ENCODE results near the gene SUFU. TPM values are rescaled to one million over a fixed set of nuclear protein-coding genes. Genes with fewer than 3 reads are reported as not detected.
"Not testable (repeated sequence)": the region's sequence is repeated elsewhere in the genome, so short reads cannot be mapped to it uniquely, and the experiment has no call there.

Gene SUFU
- total and polyA plus RNA-seq, 8 donors = 0.29 to 26.3 (median 3.7) TPM

- H3K36me3 ChIP-seq = peaks cover 0 to 28% (median 11%) of the 10 kb centered on the region in 4 donors
- no peak overlapping the region for H3K4me3 ChIP-seq
- DNase-seq = no peak
- TF ChIP-seq POLR2A (IDR thresholded peaks at IDR 0.05) (no peak), POLR2AphosphoS5 (IDR thresholded peaks at IDR 0.05) (no peak), CTCF (IDR thresholded peaks at IDR 0.05) (no peak), EP300 (IDR thresholded peaks at IDR 0.05) (no peak)
- H3K9me3 ChIP-seq = no peaks in the 10 kb centered on the region
- WGBS, 5 donors = 89 to 97% (median 96%) methylated on average over 11 to 13 of the region's 13 CpGs
- no peaks in the 10 kb centered on the region for H3K4me1 ChIP-seq
- H3K27ac ChIP-seq = no peak overlapping the region
- intact Hi-C loops (cut with DNase I; ENCODE audit: low total_unique reads) = no loop called here
- no peaks in the 10 kb centered on the region for H3K27me3 ChIP-seq
Measured at GRCh38 chr10:102534333-102534732, 30.6 kb downstream of the SUFU start.

DNA sequence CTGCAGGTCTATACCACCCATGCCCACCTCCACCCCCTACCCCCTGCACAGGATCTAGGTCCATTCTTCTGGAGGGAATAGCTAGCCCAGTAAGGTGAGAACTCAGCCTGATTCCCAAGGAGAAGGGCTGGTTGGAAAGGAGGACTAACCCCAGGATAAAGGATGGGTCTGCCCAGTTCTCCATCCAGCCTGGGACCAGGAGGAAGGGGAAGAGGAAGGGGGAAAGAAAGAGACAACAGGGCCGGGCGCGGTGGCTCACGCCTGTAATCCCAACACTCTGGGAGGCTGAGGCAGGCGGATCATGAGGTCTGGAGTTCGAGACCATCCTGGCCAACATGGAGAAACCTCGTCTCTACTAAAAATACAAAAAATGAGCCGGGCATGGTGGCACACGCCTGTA, 31.2 kb downstream of the SUFU start:
- intact Hi-C loops (cut with DNase I; ENCODE audit: low total_unique reads); H3K4me1 ChIP-seq; H3K4me3 ChIP-seq; DNase-seq; H3K27me3 ChIP-seq; H3K9me3 ChIP-seq; H3K27ac ChIP-seq: not testable (repeated sequence)
- H3K36me3 ChIP-seq = peaks cover 0 to 28% (median 11%) of the 10 kb centered on the region in 4 donors
- WGBS, 5 donors = 95 to 96% (median 96%) methylated on average over 9 of the region's 9 CpGs

- H3K36me3 ChIP-seq = peaks cover 0 to 28% (median 11%) of the 10 kb centered on the region in 4 donors
- H3K27ac ChIP-seq = no peak overlapping the region
- no peak overlapping the region for H3K4me3 ChIP-seq
- TF ChIP-seq POLR2AphosphoS5 (IDR thresholded peaks at IDR 0.05) (no peak), EP300 (IDR thresholded peaks at IDR 0.05) (no peak), POLR2A (IDR thresholded peaks at IDR 0.05) (no peak), CTCF (IDR thresholded peaks at IDR 0.05) (no peak)
- no peaks in the 10 kb centered on the region for H3K9me3 ChIP-seq
- intact Hi-C loops (cut with DNase I; ENCODE audit: low total_unique reads) = no loop called here
- no peaks in the 10 kb centered on the region for H3K4me1 ChIP-seq
- 93 to 98% (median 97%) methylated on average over 7 of the region's 7 CpGs for WGBS, 5 donors
- no peak for DNase-seq
- no peaks in the 10 kb centered on the region for H3K27me3 ChIP-seq
Measured at GRCh38 chr10:102535481-102536147, 31.8 kb downstream of the SUFU start.

DNA sequence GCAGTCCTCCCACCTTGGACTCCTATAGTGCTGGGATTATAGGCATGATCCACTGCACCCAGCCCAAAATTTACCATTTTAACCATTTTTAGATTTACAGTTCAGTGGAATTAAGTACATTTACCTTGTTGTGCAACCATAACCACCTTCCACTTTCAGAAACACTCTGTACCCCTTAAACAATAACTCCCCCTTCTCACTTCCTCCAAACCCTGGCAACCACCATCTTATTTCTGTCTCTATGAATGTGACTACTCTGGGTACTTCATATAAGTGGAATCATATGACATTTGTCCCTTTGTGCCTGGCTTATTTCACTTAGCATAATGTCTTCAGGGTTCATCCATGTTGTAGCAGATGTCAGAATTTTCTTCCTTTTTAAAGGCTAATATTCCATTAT, 33.6 kb downstream of the SUFU start:
- Histone ChIP-seq H3K4me1 (no peaks in the 10 kb centered on the region), H3K4me3 (no peak overlapping the region), H3K27ac (no peak overlapping the region), H3K9me3 (no peaks in the 10 kb centered on the region), H3K36me3 (peaks cover 0 to 26% (median 11%) of the 10 kb centered on the region in 4 donors), H3K27me3 (no peaks in the 10 kb centered on the region)
- DNase-seq = no peak
- TF ChIP-seq POLR2A (IDR thresholded peaks at IDR 0.05) (no peak), EP300 (IDR thresholded peaks at IDR 0.05) (no peak), POLR2AphosphoS5 (IDR thresholded peaks at IDR 0.05) (no peak), CTCF (IDR thresholded peaks at IDR 0.05) (no peak)
- intact Hi-C loops (cut with DNase I; ENCODE audit: low total_unique reads) = no loop called here

DNA sequence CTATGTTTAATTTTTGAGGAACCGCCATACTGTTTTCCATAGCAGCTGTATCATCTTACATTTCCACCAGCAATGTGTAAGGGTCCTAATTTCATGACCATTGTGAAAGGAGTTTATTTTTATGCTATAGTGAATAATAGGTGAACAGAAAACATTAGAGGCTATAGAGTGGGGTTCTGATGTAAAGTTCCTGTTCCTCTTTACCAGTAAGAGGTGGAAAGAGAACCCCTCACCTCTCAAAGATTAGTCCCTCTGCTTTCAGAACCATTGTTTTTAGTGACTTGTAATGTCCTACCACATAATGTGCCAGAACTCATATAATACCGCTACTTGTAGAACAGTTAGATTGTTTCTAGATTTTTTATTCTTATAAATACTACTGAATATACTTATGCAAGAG, 34.2 kb downstream of the SUFU start:
- Histone ChIP-seq H3K27me3 (no peaks in the 10 kb centered on the region), H3K36me3 (peaks cover 0 to 20% (median 9%) of the 10 kb centered on the region in 4 donors), H3K4me3 (no peak overlapping the region), H3K9me3 (no peaks in the 10 kb centered on the region), H3K27ac (no peak overlapping the region), H3K4me1 (no peaks in the 10 kb centered on the region)
- no peak for DNase-seq
- 94 to 98% (median 98%) methylated on average over 2 of the region's 2 CpGs for WGBS, 5 donors
- TF ChIP-seq POLR2A (IDR thresholded peaks at IDR 0.05) = no peak
- intact Hi-C loops (cut with DNase I; ENCODE audit: low total_unique reads) = no loop called here

Data from stomach (tissue), 9 donors.